NCI-H82 treated with DMSO at 0.1 percent for 48 hours (cell line): Measurements from ENCODE around the gene HCRTR1.
"Not testable (repeated sequence)": the region's sequence is repeated elsewhere in the genome, so short reads cannot be mapped to it uniquely, and the experiment has no call there.

Source experiments
- DNase-seq: peaks from one replicate; lab custom pipeline; 2025; ENCODE audit not compliant: unreplicated experiment; lab: John Stamatoyannopoulos, UW

Gene HCRTR1

GRCh38 chr1:31581821-31582810 lies 35.4 kb upstream of the HCRTR1 start:
- DNase-seq = no peak

DNA sequence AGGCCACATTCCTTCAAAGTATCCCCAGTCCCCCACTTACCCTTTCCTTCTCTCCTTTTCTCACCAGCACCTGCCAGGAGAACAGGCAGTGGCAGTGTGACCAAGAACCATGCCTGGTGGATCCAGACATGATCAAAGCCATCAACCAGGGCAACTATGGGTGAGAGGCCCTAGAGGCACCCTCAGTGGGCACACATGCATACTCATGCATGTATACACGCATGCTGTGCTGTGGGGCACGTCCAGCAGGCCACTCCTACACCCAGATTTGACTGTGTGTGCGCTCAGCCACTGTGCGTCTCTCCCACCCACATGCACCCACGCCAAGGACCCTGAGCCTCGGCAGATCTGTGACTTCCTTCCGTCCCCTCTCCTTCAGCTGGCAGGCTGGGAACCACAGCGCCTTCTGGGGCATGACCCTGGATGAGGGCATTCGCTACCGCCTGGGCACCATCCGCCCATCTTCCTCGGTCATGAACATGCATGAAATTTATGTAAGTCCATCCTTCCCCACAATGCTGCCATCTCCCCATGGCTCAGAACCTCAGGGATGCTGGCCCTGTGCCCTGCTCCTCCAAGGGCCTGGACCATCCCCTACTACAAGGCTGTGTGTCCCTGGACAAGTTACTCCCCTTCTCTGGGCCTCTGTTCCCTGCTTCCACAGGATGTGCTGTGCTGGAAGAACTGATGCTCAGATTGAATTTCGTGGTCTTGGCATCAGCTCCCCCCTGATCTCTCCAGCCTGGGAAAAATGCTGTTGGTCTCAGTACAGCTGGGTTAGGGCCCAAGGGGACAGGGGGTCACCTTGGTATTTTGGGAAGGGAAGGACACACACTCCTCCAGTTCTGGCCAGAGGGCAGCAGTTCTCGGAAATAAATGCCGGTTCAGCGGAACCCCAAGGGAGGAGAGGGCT lies 34.2 kb upstream of the HCRTR1 start:
- no peak for DNase-seq

- DNase-seq = no peak
These were observed 33.3 kb upstream of the HCRTR1 start for GRCh38 chr1:31583995-31584868.

DNA sequence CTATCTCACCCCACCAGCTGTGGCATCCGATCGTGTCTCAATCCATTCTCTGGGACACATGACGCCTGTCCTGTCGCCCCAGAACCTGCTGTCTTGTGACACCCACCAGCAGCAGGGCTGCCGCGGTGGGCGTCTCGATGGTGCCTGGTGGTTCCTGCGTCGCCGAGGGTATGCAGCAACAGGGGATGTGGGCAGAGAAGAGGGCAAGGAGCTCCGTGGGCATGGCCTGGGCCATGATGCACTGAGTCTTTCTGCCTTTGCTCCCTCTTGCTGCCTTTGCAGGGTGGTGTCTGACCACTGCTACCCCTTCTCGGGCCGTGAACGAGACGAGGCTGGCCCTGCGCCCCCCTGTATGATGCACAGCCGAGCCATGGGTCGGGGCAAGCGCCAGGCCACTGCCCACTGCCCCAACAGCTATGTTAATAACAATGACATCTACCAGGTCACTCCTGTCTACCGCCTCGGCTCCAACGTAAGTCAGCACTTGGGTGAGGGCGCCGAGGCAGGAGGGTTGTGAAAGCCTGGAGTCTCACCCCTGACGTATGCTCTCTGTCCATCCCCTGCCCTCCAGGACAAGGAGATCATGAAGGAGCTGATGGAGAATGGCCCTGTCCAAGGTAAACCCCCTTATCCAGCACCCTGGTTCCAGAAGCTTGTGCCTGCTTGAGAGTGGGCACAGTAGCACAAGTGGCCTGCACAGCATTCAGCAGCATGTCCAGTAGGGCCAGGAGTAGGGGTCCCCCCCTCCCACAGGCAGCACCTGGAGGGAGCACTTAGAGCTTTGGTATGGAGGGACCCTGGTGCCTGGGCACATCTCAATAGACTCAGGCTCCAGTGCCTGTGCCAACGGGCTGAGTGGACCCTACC lies 32.4 kb upstream of the HCRTR1 start:
- no peak for DNase-seq

- no peak for DNase-seq
These were observed 31.6 kb upstream of the HCRTR1 start for GRCh38 chr1:31585736-31586365.

DNA sequence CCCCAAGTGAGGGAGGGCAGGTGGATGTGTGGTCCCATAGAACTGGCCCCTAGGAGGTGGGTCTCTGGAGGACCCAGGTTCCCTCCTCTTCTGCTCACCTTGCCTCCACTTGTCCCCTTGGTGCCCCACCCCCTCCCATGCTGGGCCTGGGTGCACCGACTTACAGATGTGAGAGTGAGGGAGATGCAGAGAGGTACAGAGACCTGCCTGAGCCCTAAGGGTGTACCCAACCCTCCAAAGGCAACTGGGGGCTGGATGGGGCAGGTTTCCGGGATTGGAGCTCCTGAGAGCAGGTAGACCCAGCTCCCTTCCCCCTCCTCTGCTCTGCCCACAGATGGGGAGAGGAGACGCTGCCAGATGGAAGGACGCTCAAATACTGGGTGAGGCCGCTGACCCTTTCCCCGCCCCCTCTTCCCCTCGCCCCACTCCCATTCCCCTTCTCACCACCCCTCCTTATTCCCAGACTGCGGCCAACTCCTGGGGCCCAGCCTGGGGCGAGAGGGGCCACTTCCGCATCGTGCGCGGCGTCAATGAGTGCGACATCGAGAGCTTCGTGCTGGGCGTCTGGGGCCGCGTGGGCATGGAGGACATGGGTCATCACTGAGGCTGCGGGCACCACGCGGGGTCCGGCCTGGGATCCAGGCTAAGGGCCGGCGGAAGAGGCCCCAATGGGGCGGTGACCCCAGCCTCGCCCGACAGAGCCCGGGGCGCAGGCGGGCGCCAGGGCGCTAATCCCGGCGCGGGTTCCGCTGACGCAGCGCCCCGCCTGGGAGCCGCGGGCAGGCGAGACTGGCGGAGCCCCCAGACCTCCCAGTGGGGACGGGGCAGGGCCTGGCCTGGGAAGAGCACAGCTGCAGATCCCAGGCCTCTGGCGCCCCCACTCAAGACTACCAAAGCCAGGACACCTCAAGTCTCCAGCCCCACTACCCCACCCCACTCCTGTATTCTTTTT lies 30.8 kb upstream of the HCRTR1 start:
- no peak for DNase-seq

- not testable (repeated sequence) for DNase-seq
These were observed 30.2 kb upstream of the HCRTR1 start for GRCh38 chr1:31587328-31587699.

GRCh38 chr1:31587720-31588423 lies 29.6 kb upstream of the HCRTR1 start:
- DNase-seq = no peak

DNA sequence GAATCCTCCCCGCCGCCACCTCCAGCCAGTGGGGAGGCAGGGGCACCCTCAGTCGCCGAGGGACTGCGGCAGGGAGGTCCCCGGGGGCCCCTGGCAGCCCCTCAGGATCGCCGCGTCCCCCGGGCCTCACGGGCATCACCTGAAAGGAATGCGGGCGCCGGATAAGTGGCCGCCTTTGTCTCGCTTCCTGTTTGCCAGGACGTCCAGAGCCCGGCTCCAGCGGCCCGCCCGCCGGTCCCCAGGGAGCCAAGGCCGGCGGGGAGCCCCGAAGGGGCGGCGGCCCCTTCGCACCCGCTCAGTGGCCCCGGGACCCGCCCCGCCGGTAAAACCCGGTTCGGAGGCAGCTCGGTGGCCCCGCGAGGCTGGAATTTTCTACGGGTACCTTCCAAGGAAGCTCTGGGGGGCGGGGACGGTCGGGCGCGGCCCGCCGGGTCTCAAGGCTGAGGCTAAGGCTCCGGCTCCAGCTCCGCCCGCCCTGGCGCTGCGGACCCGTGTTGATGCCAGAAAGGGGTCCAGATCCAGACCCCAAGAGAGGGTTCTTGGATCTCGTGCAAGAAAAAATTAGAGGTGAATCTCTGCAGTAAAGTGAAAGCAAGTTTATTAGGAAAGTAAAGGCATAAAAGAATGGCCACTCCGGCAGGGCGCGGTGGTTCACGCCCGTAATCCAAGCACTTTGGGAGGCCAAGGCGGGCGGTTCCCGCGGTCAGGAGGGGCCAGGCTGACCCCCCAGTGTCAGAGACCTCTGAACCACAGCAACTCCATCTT lies 28.6 kb upstream of the HCRTR1 start:
- DNase-seq = no peak

GRCh38 chr1:31591425-31592093 lies 25.9 kb upstream of the HCRTR1 start:
- DNase-seq = no peak

GRCh38 chr1:31592132-31592531 lies 25.4 kb upstream of the HCRTR1 start:
- DNase-seq = no peak

- no peak for DNase-seq
These were observed 24.3 kb upstream of the HCRTR1 start for GRCh38 chr1:31593136-31593665.

GRCh38 chr1:31593770-31594632 lies 23.5 kb upstream of the HCRTR1 start:
- peak; percentile 34 for DNase-seq

GRCh38 chr1:31595836-31596736 lies 21.4 kb upstream of the HCRTR1 start:
- DNase-seq = peak; percentile 64
